NCI-H2196 treated with DMSO at 0.1 percent for 48 hours (cell line): ENCODE measurements around the gene TMEM156.
A peak's percentile ranks its signal among the peaks of the same experiment; 100 is the strongest.
"Not testable (repeated sequence)": the region's sequence is repeated elsewhere in the genome, so short reads cannot be mapped to it uniquely, and the experiment has no call there.

Source experiments
- DNase-seq: peaks from one replicate; lab custom pipeline; 2025; ENCODE audit not compliant: unreplicated experiment; lab: John Stamatoyannopoulos, UW

Gene TMEM156

GRCh38 chr4:38958453-38959190 is 73.6 kb downstream of the TMEM156 start:
- DNase-seq, result no peak

- no peak for DNase-seq
These were observed 74.3 kb downstream of the TMEM156 start for GRCh38 chr4:38957893-38958292.

GRCh38 chr4:38957261-38957815 is 74.9 kb downstream of the TMEM156 start:
- no peak for DNase-seq

- no peak for DNase-seq
These were observed 76.3 kb downstream of the TMEM156 start for GRCh38 chr4:38955957-38956356.

GRCh38 chr4:38954727-38955126 is 77.5 kb downstream of the TMEM156 start:
- DNase-seq, result no peak

GRCh38 chr4:38952017-38952416 is 80.2 kb downstream of the TMEM156 start:
- no peak for DNase-seq

- DNase-seq, result no peak
These were observed 80.6 kb downstream of the TMEM156 start for GRCh38 chr4:38951598-38951997.

- no peak for DNase-seq
These were observed 81.5 kb downstream of the TMEM156 start for GRCh38 chr4:38950734-38951133.

GRCh38 chr4:38950159-38950558 is 82.0 kb downstream of the TMEM156 start:
- no peak for DNase-seq

GRCh38 chr4:38949411-38950051 is 82.7 kb downstream of the TMEM156 start:
- DNase-seq, result no peak

- DNase-seq, result no peak
These were observed 83.7 kb downstream of the TMEM156 start for GRCh38 chr4:38948551-38948950.

- no peak for DNase-seq
These were observed 85.3 kb downstream of the TMEM156 start for GRCh38 chr4:38946919-38947318.

- DNase-seq, result no peak
These were observed 87.8 kb downstream of the TMEM156 start for GRCh38 chr4:38944440-38944839.

GRCh38 chr4:38943343-38943742 is 88.9 kb downstream of the TMEM156 start:
- DNase-seq, result peak; percentile 77

- DNase-seq, result not testable (repeated sequence)
These were observed 90.3 kb downstream of the TMEM156 start for GRCh38 chr4:38941906-38942305.

GRCh38 chr4:38940476-38940875 is 91.7 kb downstream of the TMEM156 start:
- DNase-seq, result no peak

- DNase-seq, result no peak
These were observed 93.0 kb downstream of the TMEM156 start for GRCh38 chr4:38939165-38939564.

- DNase-seq, result no peak
These were observed 96.7 kb downstream of the TMEM156 start for GRCh38 chr4:38935391-38936073.

- no peak for DNase-seq
These were observed 101.1 kb downstream of the TMEM156 start for GRCh38 chr4:38931125-38931524.

GRCh38 chr4:38930707-38931106 is 101.5 kb downstream of the TMEM156 start:
- no peak for DNase-seq

GRCh38 chr4:38930204-38930603 is 102.0 kb downstream of the TMEM156 start:
- no peak for DNase-seq

GRCh38 chr4:38928974-38929373 is 103.2 kb downstream of the TMEM156 start:
- DNase-seq, result no peak
